Astrocyte (in vitro differentiated cells and primary cell): Measurements from ENCODE around the gene SMTNL1. TPM values are rescaled to one million over a fixed set of nuclear protein-coding genes. Genes with fewer than 3 reads are reported as not detected.
"Not testable (repeated sequence)": the region's sequence is repeated elsewhere in the genome, so short reads cannot be mapped to it uniquely, and the experiment has no call there.

Experiments
- DNase-seq: peaks from one replicate; pipeline ENCODE4 v3.0.0-alpha.2; 2010; ENCODE audit warnings: low read depth
- FAIRE-seq: peaks from 2 replicates; lab custom pipeline; 2011; peaks lifted over from hg19 to GRCh38; lab: Jason Lieb, UNC
- H2AFZ ChIP-seq: 2 replicates; pipeline ENCODE4 v1.6.0; 2012; ENCODE audit warnings: low read depth, low read length, inconsistent platforms
- H3K27ac ChIP-seq: 2 replicates; pipeline ENCODE4 v1.5.1; 2011; ENCODE audit warnings: low read depth, low read length, inconsistent platforms
- H3K27me3 ChIP-seq: 2 replicates; pipeline ENCODE4 v1.6.0; 2011; ENCODE audit warnings: low read length, inconsistent platforms; ENCODE audit not compliant: insufficient read depth
- H3K36me3 ChIP-seq: 2 replicates; pipeline ENCODE4 v1.5.1; 2011; ENCODE audit warnings: low read length, inconsistent platforms; ENCODE audit not compliant: insufficient read depth
- H3K4me1 ChIP-seq: 2 replicates; pipeline ENCODE4 v1.5.1; 2011; ENCODE audit warnings: low read length, inconsistent platforms; ENCODE audit not compliant: insufficient read depth
- H3K4me2 ChIP-seq: 2 replicates; pipeline ENCODE4 v1.6.0; 2012; ENCODE audit warnings: low read length, inconsistent platforms
- H3K4me3 ChIP-seq: 2 replicates; pipeline ENCODE4 v1.5.1; 2011; ENCODE audit warnings: low read depth, mild to moderate bottlenecking, low read length, inconsistent platforms; ENCODE audit not compliant: insufficient read depth
- H3K79me2 ChIP-seq: 2 replicates; pipeline ENCODE4 v1.6.0; 2012; ENCODE audit warnings: mild to moderate bottlenecking, low read length, inconsistent platforms; ENCODE audit not compliant: insufficient read depth
- H3K9ac ChIP-seq: 2 replicates; pipeline ENCODE4 v1.6.0; 2012; ENCODE audit warnings: mild to moderate bottlenecking, low read length, inconsistent platforms
- H3K9me3 ChIP-seq: 2 replicates; pipeline ENCODE4 v1.5.1; 2012; ENCODE audit warnings: low read depth, mild to moderate bottlenecking, low read length, inconsistent platforms; ENCODE audit not compliant: insufficient read depth
- H4K20me1 ChIP-seq: 2 replicates; pipeline ENCODE4 v1.6.0; 2012; ENCODE audit warnings: low read length, inconsistent platforms; ENCODE audit not compliant: insufficient read depth
- H3K27ac Mint-ChIP-seq: one replicate; pipeline ENCODE4 v1.8.0; 2021; ENCODE audit warnings: mild to moderate bottlenecking, mixed read lengths; ENCODE audit not compliant: unreplicated experiment
- H3K27me3 Mint-ChIP-seq: one replicate; pipeline ENCODE4 v1.8.0; 2021; ENCODE audit warnings: low read depth, mixed read lengths; ENCODE audit not compliant: unreplicated experiment
- H3K36me3 Mint-ChIP-seq: one replicate; pipeline ENCODE4 v1.8.0; 2021; ENCODE audit warnings: low read depth, mixed read lengths; ENCODE audit not compliant: unreplicated experiment
- H3K4me1 Mint-ChIP-seq: one replicate; pipeline ENCODE4 v1.8.0; 2021; ENCODE audit warnings: low read depth, mixed read lengths; ENCODE audit not compliant: unreplicated experiment
- H3K4me3 Mint-ChIP-seq: one replicate; pipeline ENCODE4 v1.8.0; 2021; ENCODE audit warnings: mild to moderate bottlenecking, moderate library complexity, mixed read lengths; ENCODE audit not compliant: unreplicated experiment
- H3K9me3 Mint-ChIP-seq: one replicate; pipeline ENCODE4 v1.8.0; 2021; ENCODE audit warnings: mild to moderate bottlenecking, mixed read lengths; ENCODE audit not compliant: unreplicated experiment
- EZH2 ChIP-seq: IDR thresholded peaks from 2 replicates; pipeline ENCODE4 v1.6.1; 2012; ENCODE audit warnings: mild to moderate bottlenecking, low read length, inconsistent platforms; ENCODE audit not compliant: insufficient read depth
- total RNA-seq: library from RNA; stranded (reverse); gene quantifications from 2 replicates; pipeline ENCODE4 v1.2.1, GENCODE V29; 2021
- TF ChIP-seq, protein P1 (sequence below): IDR thresholded peaks from 2 replicates; pipeline ENCODE4 v1.5.1; 2011; ENCODE audit warnings: low read depth, mild to moderate bottlenecking, inconsistent platforms, low read length, moderate library complexity; ENCODE audit not compliant: insufficient read depth

SMTNL1 gene
- total RNA-seq, 1 donor from 2014 or later = not detected

DNA sequence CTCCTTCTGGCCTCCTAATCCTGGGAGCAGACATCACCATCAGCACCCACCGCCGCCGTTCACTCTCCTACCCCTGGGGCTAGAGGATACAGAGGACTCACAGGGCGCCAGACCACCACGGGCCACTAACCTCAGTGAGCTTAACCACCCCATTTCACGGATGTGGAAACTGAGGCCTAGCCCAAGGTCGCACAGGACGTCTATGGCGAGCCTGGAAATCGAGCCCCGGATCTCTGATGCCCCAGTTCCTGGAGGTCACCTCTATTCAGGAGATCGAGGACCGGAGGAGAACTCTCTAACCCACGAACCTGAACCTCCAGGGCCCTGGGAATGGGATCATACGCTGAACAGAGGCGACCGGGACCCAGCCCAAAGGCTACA is 7.2 kb upstream of the SMTNL1 start:
- Histone ChIP-seq H3K4me3 (peak overlapping the region; percentile 97), H3K36me3 (peaks cover 3% of the 10 kb centered on the region), H3K9me3 (no peaks in the 10 kb centered on the region), H3K27ac (peak overlapping the region; percentile 70), H3K4me1 (peaks cover 8% of the 10 kb centered on the region), H3K27me3 (no peaks in the 10 kb centered on the region), H3K79me2 (peaks cover 24% of the 10 kb centered on the region), H3K4me2 (peak overlapping the region; percentile 92), H2AFZ (peak overlapping the region; percentile 99), H4K20me1 (peaks cover 12% of the 10 kb centered on the region), H3K9ac (peak overlapping the region; percentile 90)
- Mint-ChIP-seq H3K27me3 (no peaks in the 10 kb centered on the region), H3K27ac (peak overlapping the region; percentile 79), H3K9me3 (no peaks in the 10 kb centered on the region), H3K4me3 (peak overlapping the region; percentile 94), H3K4me1 (no peaks in the 10 kb centered on the region), H3K36me3 (peaks cover 4% of the 10 kb centered on the region)
- DNase-seq (no peak), FAIRE-seq (no peak)
- TF ChIP-seq, protein P1, sequence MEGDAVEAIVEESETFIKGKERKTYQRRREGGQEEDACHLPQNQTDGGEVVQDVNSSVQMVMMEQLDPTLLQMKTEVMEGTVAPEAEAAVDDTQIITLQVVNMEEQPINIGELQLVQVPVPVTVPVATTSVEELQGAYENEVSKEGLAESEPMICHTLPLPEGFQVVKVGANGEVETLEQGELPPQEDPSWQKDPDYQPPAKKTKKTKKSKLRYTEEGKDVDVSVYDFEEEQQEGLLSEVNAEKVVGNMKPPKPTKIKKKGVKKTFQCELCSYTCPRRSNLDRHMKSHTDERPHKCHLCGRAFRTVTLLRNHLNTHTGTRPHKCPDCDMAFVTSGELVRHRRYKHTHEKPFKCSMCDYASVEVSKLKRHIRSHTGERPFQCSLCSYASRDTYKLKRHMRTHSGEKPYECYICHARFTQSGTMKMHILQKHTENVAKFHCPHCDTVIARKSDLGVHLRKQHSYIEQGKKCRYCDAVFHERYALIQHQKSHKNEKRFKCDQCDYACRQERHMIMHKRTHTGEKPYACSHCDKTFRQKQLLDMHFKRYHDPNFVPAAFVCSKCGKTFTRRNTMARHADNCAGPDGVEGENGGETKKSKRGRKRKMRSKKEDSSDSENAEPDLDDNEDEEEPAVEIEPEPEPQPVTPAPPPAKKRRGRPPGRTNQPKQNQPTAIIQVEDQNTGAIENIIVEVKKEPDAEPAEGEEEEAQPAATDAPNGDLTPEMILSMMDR = no peak
- no peak for TF ChIP-seq EZH2

DNA sequence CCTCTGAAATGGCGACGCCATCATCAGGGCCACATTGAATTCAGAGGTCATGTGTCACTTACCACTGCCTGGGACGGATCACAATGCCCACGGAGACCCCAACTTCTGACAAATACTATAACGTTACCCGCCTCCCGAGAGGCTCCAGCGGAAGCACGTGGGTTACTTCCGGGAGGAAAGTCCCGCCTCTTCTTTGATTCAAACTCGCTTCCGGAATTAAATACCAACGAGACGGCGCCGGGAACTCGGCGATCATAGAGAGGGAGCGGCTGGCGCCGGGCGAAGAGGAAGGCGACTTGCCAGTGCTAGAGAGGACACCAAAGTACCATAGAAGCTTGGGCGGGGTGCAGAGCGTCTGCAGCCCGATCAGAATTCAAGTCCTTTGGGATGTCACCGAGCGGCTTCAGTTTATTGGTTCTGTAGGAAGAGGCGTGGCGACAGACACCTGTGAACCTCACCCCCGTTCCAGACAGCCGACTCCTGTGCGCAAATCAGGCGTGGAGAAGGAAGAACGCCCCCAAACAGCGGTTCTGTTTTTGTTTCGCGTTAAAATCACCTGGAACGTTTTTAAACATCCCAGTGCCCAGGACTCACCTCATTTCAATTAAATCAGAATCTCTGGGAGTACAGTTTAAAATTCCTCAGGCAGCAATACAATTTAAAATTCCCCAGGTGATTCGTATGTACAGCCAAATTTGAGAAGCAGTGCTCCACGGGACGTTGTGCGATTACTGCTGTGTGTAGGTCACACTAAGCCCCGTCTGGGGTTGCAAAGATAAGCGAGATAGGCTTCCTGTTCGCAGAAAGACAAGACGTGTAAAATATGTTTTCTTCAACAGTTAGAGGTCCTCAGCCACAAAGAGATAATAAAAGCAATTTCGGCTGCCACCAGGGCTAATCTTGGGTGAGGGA is 6.5 kb upstream of the SMTNL1 start, which contains the start of gene TIMM10:
Gene TIMM10 (minus strand): TSS at position 159 of the 912 bp plus-strand sequence. CDS start 565 bp downstream, outside the sequence.
- TF ChIP-seq, protein P1 = no peak
- no peak for TF ChIP-seq EZH2
- FAIRE-seq = peak; percentile 47
- H3K9ac ChIP-seq = peak within 1 kb of the TSS; percentile 90

DNA sequence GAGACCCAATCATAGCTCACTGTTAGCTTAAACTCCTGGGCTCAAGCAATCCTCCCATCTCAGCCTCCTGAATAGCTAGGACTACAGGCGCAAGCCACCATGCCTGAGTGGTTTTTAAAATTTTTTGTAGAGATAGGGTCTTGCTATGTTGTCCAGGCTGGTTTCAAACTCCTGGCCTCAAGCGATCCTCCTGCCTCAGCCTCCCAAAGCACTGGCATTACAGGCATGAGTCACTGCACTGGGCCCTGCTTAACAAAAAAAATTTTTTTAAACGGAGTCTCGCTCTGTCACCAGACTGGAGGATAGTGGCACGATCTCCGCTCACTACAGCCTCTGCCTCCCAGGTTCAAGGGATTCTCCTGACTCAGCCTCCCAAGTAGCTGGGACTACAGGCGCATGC is 2.9 kb upstream of the SMTNL1 start:
- not testable (repeated sequence) for FAIRE-seq, H2AFZ ChIP-seq, H3K4me3 ChIP-seq, H3K27ac Mint-ChIP-seq, H3K27me3 Mint-ChIP-seq, H3K4me3 Mint-ChIP-seq, H3K9me3 Mint-ChIP-seq, H3K27ac ChIP-seq, H4K20me1 ChIP-seq, H3K9me3 ChIP-seq, H3K9ac ChIP-seq, H3K4me1 Mint-ChIP-seq, DNase-seq, H3K4me1 ChIP-seq, H3K36me3 ChIP-seq, H3K27me3 ChIP-seq, H3K36me3 Mint-ChIP-seq, H3K4me2 ChIP-seq
- H3K79me2 ChIP-seq = peaks cover 12% of the 10 kb centered on the region

More for the DNA sequence above, 6.5 kb upstream of the SMTNL1 start, which contains the start of gene TIMM10:
- Histone ChIP-seq H2AFZ (peak within 1 kb of the TSS; percentile 99), H3K4me3 (peak within 1 kb of the TSS; percentile 97), H3K36me3 (peaks cover 3% of the 10 kb centered on the region), H3K4me2 (peak within 1 kb of the TSS; percentile 92), H3K4me1 (peaks cover 8% of the 10 kb centered on the region), H3K9me3 (no peaks in the 10 kb centered on the region), H3K79me2 (peaks cover 24% of the 10 kb centered on the region), H4K20me1 (peaks cover 12% of the 10 kb centered on the region), H3K27me3 (peaks cover 2% of the 10 kb centered on the region), H3K27ac (peak within 1 kb of the TSS; percentile 70)
- Mint-ChIP-seq H3K36me3 (peaks cover 4% of the 10 kb centered on the region), H3K9me3 (no peaks in the 10 kb centered on the region), H3K4me1 (no peaks in the 10 kb centered on the region), H3K27ac (peak within 1 kb of the TSS; percentile 79), H3K27me3 (no peaks in the 10 kb centered on the region), H3K4me3 (peak within 1 kb of the TSS; percentile 94)
- DNase-seq = peak; percentile 95
